Lower leg skin (tissue), 3 donors: Measurements from ENCODE around the gene DPYD.

Experiments
- CTCF ChIP-seq, 3 donors: fragments of 450-650 bp; IDR thresholded peaks; one replicate each; pipeline ENCODE4 v1.5.1; 2016; ENCODE audit warnings: antibody characterized with exemption in 3 of 3, mild to moderate bottlenecking in 3 of 3, moderate library complexity in 2 of 3
- POLR2A ChIP-seq, 2 donors: fragments of 450-650 bp; IDR thresholded peaks; one replicate each; pipeline ENCODE4 v1.6.1; 2016 to 2017; ENCODE audit warnings: antibody characterized with exemption in 2 of 2, mild to moderate bottlenecking in 1 of 2, moderate library complexity in 1 of 2

- TF ChIP-seq CTCF (IDR thresholded peaks at IDR 0.05) (no peak), POLR2A (IDR thresholded peaks at IDR 0.05) (no peak)
These were observed 752.8 kb downstream of the DPYD start for GRCh38 chr1:97168056-97168455.
